Midbrain (tissue), 1 donor: ENCODE measurements around the gene UBE2E3.
"Not testable (repeated sequence)": the region's sequence is repeated elsewhere in the genome, so short reads cannot be mapped to it uniquely, and the experiment has no call there.

Experiments used
- DNase-seq: peaks from one replicate; lab custom pipeline; 2025; lab: John Stamatoyannopoulos, UW

UBE2E3 gene

GRCh38 chr2:181073896-181074295 is 93.5 kb downstream of the UBE2E3 start:
- no peak for DNase-seq

- no peak for DNase-seq
These were observed 94.1 kb downstream of the UBE2E3 start for GRCh38 chr2:181074457-181074856.

- no peak for DNase-seq
These were observed 96.3 kb downstream of the UBE2E3 start for GRCh38 chr2:181076658-181077057.

- DNase-seq = peak; percentile 34
These were observed 96.8 kb downstream of the UBE2E3 start for GRCh38 chr2:181077128-181077709.

GRCh38 chr2:181083140-181083539 is 102.7 kb downstream of the UBE2E3 start:
- no peak for DNase-seq

GRCh38 chr2:181085734-181086133 is 105.3 kb downstream of the UBE2E3 start:
- DNase-seq = no peak

- not testable (repeated sequence) for DNase-seq
These were observed 111.5 kb downstream of the UBE2E3 start for GRCh38 chr2:181091920-181092319.

GRCh38 chr2:181095486-181095885 is 115.1 kb downstream of the UBE2E3 start:
- no peak for DNase-seq

GRCh38 chr2:181103659-181104058 is 123.3 kb downstream of the UBE2E3 start:
- no peak for DNase-seq

GRCh38 chr2:181104512-181105115 is 124.2 kb downstream of the UBE2E3 start:
- DNase-seq = peak; percentile 50

- no peak for DNase-seq
These were observed 125.2 kb downstream of the UBE2E3 start for GRCh38 chr2:181105562-181105961.

GRCh38 chr2:181106229-181106628 is 125.8 kb downstream of the UBE2E3 start:
- DNase-seq = no peak

- DNase-seq = no peak
These were observed 126.6 kb downstream of the UBE2E3 start for GRCh38 chr2:181106789-181107627.

GRCh38 chr2:181107628-181107945 is 127.2 kb downstream of the UBE2E3 start:
- no peak for DNase-seq

GRCh38 chr2:181111059-181111458 is 130.7 kb downstream of the UBE2E3 start:
- no peak for DNase-seq

- DNase-seq = no peak
These were observed 132.5 kb downstream of the UBE2E3 start for GRCh38 chr2:181112916-181113315.
